Measurements from ENCODE around the gene DGCR8.

The DGCR8 gene

GRCh38 chr22:20138417-20138738 lies 58.3 kb downstream of the DGCR8 start:
- no peak for DNase-seq (ENCODE audit: low spot score)

GRCh38 chr22:20138868-20139267 lies 58.8 kb downstream of the DGCR8 start:
- DNase-seq (ENCODE audit: low spot score) = no peak

- DNase-seq (ENCODE audit: low spot score) = no peak
Observed at GRCh38 chr22:20139391-20140106, 59.5 kb downstream of the DGCR8 start.

GRCh38 chr22:20140107-20140445 lies 60.0 kb downstream of the DGCR8 start:
- no peak for DNase-seq (ENCODE audit: low spot score)

- no peak for DNase-seq (ENCODE audit: low spot score)
Observed at GRCh38 chr22:20140521-20140964, 60.5 kb downstream of the DGCR8 start.

GRCh38 chr22:20141186-20142077 lies 61.4 kb downstream of the DGCR8 start:
- DNase-seq (ENCODE audit: low spot score) = peak; percentile 53

- DNase-seq (ENCODE audit: low spot score) = no peak
Observed at GRCh38 chr22:20142711-20143621, 62.9 kb downstream of the DGCR8 start.

GRCh38 chr22:20143883-20144665 lies 64.0 kb downstream of the DGCR8 start:
- no peak for DNase-seq (ENCODE audit: low spot score)

GRCh38 chr22:20145206-20145831 lies 65.3 kb downstream of the DGCR8 start:
- DNase-seq (ENCODE audit: low spot score) = no peak

GRCh38 chr22:20145832-20146223 lies 65.8 kb downstream of the DGCR8 start:
- no peak for DNase-seq (ENCODE audit: low spot score)

- DNase-seq (ENCODE audit: low spot score) = no peak
Observed at GRCh38 chr22:20146777-20147176, 66.7 kb downstream of the DGCR8 start.

- no peak for DNase-seq (ENCODE audit: low spot score)
Observed at GRCh38 chr22:20147237-20147988, 67.4 kb downstream of the DGCR8 start.

GRCh38 chr22:20148414-20148813 lies 68.4 kb downstream of the DGCR8 start:
- DNase-seq (ENCODE audit: low spot score) = no peak

- no peak for DNase-seq (ENCODE audit: low spot score)
Observed at GRCh38 chr22:20149257-20150250, 69.5 kb downstream of the DGCR8 start.

GRCh38 chr22:20150381-20151275 lies 70.6 kb downstream of the DGCR8 start, which contains the start of gene CCDC188:
CCDC188 (minus strand) TSS chr22:20151055; CDS start chr22:20150986, 69 bp downstream.
- DNase-seq (ENCODE audit: low spot score) = no peak

GRCh38 chr22:20151276-20151588 lies 71.2 kb downstream of the DGCR8 start:
- DNase-seq (ENCODE audit: low spot score) = no peak

- DNase-seq (ENCODE audit: low spot score) = no peak
Observed at GRCh38 chr22:20152464-20152890, 72.4 kb downstream of the DGCR8 start.

GRCh38 chr22:20153945-20154344 lies 73.9 kb downstream of the DGCR8 start:
- no peak for DNase-seq (ENCODE audit: low spot score)

Measured in AG08395 (cell line).